ENCODE data around the gene TFE3. TPM values are rescaled to one million over a fixed set of nuclear protein-coding genes. Genes with fewer than 3 reads are reported as not detected.

Gene TFE3
- total and polyA plus RNA-seq, 10 of the 15 experiments (the other 5 are each of a cell fraction or from before 2014, with no cell fraction given) = 3.5 to 20.4 (median 11.6) TPM

DNA sequence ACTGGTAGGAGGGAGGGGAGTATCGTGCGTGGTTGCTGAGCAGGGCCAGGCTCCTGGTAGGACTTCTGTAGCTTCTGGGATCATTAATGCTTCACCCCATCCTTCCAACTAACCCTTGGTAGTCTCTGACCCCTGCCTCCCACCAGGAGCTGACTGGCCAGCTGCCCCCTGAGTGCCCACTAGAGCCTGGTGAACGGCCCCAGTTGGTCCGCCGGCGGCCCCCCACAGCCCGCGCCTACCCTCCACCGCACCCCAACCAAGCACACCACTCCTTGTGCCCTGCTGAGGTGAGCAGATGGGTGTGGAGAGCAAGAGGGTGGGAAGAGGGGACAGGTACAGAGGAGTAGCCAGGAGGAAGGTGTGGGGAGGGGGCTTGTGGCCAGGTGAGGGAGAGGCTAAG, 20.6 kb upstream of the TFE3 start:
- SMC1A ChIA-PET (ENCODE audit: uncharacterized antibody, unreplicated experiment) = no interaction called here
- Histone ChIP-seq H3K4me3 (no peak overlapping the region), H3K4me1 (ENCODE audit: control insufficient read depth, insufficient read depth, low read length) (no peaks in the 10 kb centered on the region), H3K9me3 (replicated peaks; ENCODE audit: control insufficient read depth, insufficient read depth, low read length) (no peaks in the 10 kb centered on the region), H3K36me3 (ENCODE audit: control insufficient read depth in 2 of 2, insufficient read depth in 2 of 2, low read length in 1 of 2) (no peaks in the 10 kb centered on the region), H3K9ac (ENCODE audit: control insufficient read depth, insufficient read depth, low read length) (no peak overlapping the region), H3K27me3 (replicated peaks in 1 of 2; ENCODE audit: control insufficient read depth in 2 of 2, insufficient read depth in 2 of 2, low read length in 1 of 2) (no peaks in the 10 kb centered on the region), H4K20me1 (ENCODE audit: control insufficient read depth, insufficient read depth) (no peaks in the 10 kb centered on the region), H3K4me2 (ENCODE audit: control insufficient read depth, insufficient read depth) (no peak overlapping the region), H3K27ac (ENCODE audit: control insufficient read depth, insufficient read depth) (no peak overlapping the region), H3K79me2 (ENCODE audit: control insufficient read depth, insufficient read depth, low read length) (no peaks in the 10 kb centered on the region), H2AFZ (ENCODE audit: control insufficient read depth, low read depth, low read length) (no peak overlapping the region)
- RAD21 ChIA-PET (ENCODE audit: unreplicated experiment) = no interaction called here
- TF ChIP-seq NR2F1 (conservative IDR thresholded peaks at IDR 0.05) = no peak
- no peak for TF ChIP-seq SIX5 (IDR thresholded peaks at IDR 0.05; ENCODE audit: low read depth, low read length, severe bottlenecking)
- TF ChIP-seq, protein P1, sequence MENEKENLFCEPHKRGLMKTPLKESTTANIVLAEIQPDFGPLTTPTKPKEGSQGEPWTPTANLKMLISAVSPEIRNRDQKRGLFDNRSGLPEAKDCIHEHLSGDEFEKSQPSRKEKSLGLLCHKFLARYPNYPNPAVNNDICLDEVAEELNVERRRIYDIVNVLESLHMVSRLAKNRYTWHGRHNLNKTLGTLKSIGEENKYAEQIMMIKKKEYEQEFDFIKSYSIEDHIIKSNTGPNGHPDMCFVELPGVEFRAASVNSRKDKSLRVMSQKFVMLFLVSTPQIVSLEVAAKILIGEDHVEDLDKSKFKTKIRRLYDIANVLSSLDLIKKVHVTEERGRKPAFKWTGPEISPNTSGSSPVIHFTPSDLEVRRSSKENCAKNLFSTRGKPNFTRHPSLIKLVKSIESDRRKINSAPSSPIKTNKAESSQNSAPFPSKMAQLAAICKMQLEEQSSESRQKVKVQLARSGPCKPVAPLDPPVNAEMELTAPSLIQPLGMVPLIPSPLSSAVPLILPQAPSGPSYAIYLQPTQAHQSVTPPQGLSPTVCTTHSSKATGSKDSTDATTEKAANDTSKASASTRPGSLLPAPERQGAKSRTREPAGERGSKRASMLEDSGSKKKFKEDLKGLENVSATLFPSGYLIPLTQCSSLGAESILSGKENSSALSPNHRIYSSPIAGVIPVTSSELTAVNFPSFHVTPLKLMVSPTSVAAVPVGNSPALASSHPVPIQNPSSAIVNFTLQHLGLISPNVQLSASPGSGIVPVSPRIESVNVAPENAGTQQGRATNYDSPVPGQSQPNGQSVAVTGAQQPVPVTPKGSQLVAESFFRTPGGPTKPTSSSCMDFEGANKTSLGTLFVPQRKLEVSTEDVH (IDR thresholded peaks at IDR 0.05; ENCODE audit: low read depth, partially characterized antibody) = no peak
- TF ChIP-seq SUZ12 (IDR thresholded peaks at IDR 0.05; ENCODE audit: unreplicated experiment) = no peak
- no peak for TF ChIP-seq CBX5 (IDR thresholded peaks at IDR 0.05; ENCODE audit: low read depth)
- no peak for TF ChIP-seq ZSCAN29 (IDR thresholded peaks at IDR 0.05)
- TF ChIP-seq, protein P2, sequence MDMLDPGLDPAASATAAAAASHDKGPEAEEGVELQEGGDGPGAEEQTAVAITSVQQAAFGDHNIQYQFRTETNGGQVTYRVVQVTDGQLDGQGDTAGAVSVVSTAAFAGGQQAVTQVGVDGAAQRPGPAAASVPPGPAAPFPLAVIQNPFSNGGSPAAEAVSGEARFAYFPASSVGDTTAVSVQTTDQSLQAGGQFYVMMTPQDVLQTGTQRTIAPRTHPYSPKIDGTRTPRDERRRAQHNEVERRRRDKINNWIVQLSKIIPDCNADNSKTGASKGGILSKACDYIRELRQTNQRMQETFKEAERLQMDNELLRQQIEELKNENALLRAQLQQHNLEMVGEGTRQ (IDR thresholded peaks at IDR 0.05; ENCODE audit: borderline replicate concordance, low read depth, low read length) = no peak
- no peak for TF ChIP-seq RFX5 (IDR thresholded peaks at IDR 0.05; ENCODE audit: low read depth, low read length)
- TF ChIP-seq RAD51 (IDR thresholded peaks at IDR 0.05) = no peak
- TF ChIP-seq, protein P3, sequence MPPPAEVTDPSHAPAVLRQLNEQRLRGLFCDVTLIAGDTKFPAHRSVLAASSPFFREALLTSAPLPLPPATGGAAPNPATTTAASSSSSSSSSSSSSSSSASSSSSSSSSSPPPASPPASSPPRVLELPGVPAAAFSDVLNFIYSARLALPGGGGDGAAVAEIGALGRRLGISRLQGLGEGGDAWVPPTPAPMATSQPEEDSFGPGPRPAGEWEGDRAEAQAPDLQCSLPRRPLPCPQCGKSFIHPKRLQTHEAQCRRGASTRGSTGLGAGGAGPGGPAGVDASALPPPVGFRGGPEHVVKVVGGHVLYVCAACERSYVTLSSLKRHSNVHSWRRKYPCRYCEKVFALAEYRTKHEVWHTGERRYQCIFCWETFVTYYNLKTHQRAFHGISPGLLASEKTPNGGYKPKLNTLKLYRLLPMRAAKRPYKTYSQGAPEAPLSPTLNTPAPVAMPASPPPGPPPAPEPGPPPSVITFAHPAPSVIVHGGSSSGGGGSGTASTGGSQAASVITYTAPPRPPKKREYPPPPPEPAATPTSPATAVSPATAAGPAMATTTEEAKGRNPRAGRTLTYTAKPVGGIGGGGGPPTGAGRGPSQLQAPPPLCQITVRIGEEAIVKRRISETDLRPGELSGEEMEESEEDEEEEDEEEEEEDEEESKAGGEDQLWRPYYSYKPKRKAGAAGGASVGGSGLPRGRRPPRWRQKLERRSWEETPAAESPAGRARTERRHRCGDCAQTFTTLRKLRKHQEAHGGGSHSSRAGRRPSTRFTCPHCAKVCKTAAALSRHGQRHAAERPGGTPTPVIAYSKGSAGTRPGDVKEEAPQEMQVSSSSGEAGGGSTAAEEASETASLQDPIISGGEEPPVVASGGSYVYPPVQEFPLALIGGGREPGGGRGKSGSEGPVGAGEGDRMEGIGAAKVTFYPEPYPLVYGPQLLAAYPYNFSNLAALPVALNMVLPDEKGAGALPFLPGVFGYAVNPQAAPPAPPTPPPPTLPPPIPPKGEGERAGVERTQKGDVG (CRISPR knock-in tag; IDR thresholded peaks at IDR 0.05) = no peak
- TF ChIP-seq CEBPB (IDR thresholded peaks at IDR 0.05; ENCODE audit: borderline replicate concordance in 1 of 2, low read depth in 2 of 2, low read length in 2 of 2) = no peak
- TF ChIP-seq, protein P4, sequence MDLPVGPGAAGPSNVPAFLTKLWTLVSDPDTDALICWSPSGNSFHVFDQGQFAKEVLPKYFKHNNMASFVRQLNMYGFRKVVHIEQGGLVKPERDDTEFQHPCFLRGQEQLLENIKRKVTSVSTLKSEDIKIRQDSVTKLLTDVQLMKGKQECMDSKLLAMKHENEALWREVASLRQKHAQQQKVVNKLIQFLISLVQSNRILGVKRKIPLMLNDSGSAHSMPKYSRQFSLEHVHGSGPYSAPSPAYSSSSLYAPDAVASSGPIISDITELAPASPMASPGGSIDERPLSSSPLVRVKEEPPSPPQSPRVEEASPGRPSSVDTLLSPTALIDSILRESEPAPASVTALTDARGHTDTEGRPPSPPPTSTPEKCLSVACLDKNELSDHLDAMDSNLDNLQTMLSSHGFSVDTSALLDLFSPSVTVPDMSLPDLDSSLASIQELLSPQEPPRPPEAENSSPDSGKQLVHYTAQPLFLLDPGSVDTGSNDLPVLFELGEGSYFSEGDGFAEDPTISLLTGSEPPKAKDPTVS (IDR thresholded peaks at IDR 0.05; ENCODE audit: low read depth, low read length) = no peak
- TF ChIP-seq STAT1 (conservative IDR thresholded peaks at IDR 0.05) = no peak
- TF ChIP-seq ASH2L (IDR thresholded peaks at IDR 0.05; ENCODE audit: borderline replicate concordance, low read depth) = no peak
- TF ChIP-seq ZNF622 (IDR thresholded peaks at IDR 0.05) = no peak
- no TSS peak for BruUV-seq (replicated peaks)
- WGBS (ENCODE audit: insufficient coverage, insufficient replicate concordance, low lambda C conversion rate, missing lambda C conversion rate) = 80% methylated on average over 9 of the region's 9 CpGs
- ATAC-seq (no peak), FAIRE-seq (no peak), DNase-seq (ENCODE audit: low read depth, low spot score) (no peak)
- CTCF ChIA-PET = no interaction called here
- in situ Hi-C loops (cut with MboI) (no loop called here), intact Hi-C loops (cut with micrococcal nuclease; ENCODE audit: unreplicated experiment) (no loop called here)
- POLR2A ChIA-PET = no interaction called here

All from GM12878 (cell line).